ENCODE results near the gene SEPTIN11.

Gene SEPTIN11

GRCh38 chr4:76984127-76984526 is 34.6 kb downstream of the SEPTIN11 start:
- Histone ChIP-seq H3K4me3 (ENCODE audit: low read length) (no peak overlapping the region), H3K9me3 (ENCODE audit: control insufficient read depth, low read depth, low read length) (no peaks in the 10 kb centered on the region), H3K36me3 (ENCODE audit: control insufficient read depth, low read depth, low read length) (no peaks in the 10 kb centered on the region), H3K27ac (ENCODE audit: low read length) (no peak overlapping the region), H3K27me3 (ENCODE audit: control insufficient read depth, insufficient read depth, low read length) (no peaks in the 10 kb centered on the region), H3K4me1 (ENCODE audit: control insufficient read depth, low read depth, low read length) (peaks cover 44% of the 10 kb centered on the region), H3K9ac (ENCODE audit: low read length) (no peak overlapping the region)

GRCh38 chr4:76984788-76985211 is 35.2 kb downstream of the SEPTIN11 start:
- no peaks in the 10 kb centered on the region for H3K27me3 ChIP-seq (ENCODE audit: control insufficient read depth, insufficient read depth, low read length)
- H3K9ac ChIP-seq (ENCODE audit: low read length) = no peak overlapping the region
- H3K4me3 ChIP-seq (ENCODE audit: low read length) = no peak overlapping the region
- H3K9me3 ChIP-seq (ENCODE audit: control insufficient read depth, low read depth, low read length) = no peaks in the 10 kb centered on the region
- H3K4me1 ChIP-seq (ENCODE audit: control insufficient read depth, low read depth, low read length) = peaks cover 44% of the 10 kb centered on the region
- no peaks in the 10 kb centered on the region for H3K36me3 ChIP-seq (ENCODE audit: control insufficient read depth, low read depth, low read length)
- no peak overlapping the region for H3K27ac ChIP-seq (ENCODE audit: low read length)

DNA sequence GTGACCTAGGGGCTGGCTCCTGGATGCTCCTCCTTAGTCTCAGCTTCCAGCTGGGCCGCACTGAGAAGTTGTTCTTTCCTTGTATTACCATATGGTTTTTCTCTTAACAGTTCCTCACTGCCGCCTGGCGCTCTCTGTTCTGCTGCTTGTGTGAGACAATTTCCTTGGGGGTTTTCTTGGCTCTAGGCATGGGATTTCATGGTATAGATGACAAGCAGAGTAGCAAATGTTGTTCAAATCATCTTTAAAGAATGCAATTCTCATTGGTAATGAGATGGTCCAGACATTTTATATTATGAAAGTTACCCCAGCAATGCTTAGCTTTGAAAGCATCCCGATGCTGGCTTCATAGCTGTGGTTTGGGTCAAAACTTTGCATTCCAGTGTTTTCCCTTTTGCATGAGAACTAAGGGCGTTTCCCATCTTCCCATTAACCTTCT is 37.6 kb downstream of the SEPTIN11 start:
- Histone ChIP-seq H3K9me3 (ENCODE audit: control insufficient read depth, low read depth, low read length) (no peaks in the 10 kb centered on the region), H3K27me3 (ENCODE audit: control insufficient read depth, insufficient read depth, low read length) (no peaks in the 10 kb centered on the region), H3K4me3 (ENCODE audit: low read length) (no peak overlapping the region), H3K36me3 (ENCODE audit: control insufficient read depth, low read depth, low read length) (no peaks in the 10 kb centered on the region), H3K9ac (ENCODE audit: low read length) (no peak overlapping the region), H3K4me1 (ENCODE audit: control insufficient read depth, low read depth, low read length) (peaks cover 31% of the 10 kb centered on the region), H3K27ac (ENCODE audit: low read length) (no peak overlapping the region)

DNA sequence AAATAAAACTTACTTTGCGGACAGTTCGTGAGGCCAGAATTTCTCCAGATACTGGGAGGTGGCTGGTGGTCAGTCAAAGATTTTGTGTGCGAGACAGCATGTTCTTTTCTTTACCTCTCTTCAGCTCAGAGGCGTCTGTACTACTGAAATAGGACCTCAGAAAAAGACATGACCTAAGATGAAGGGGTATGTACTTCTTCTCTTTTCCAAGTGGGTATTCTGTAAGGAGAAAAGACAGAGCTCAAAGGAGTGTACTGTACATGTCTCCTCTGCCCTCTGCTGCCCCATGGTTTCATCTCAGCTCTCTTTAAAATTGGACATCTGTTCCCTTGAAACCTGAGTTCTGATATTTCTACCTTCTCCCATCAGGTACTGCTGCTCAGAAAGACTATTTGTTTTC is 38.1 kb downstream of the SEPTIN11 start:
- Histone ChIP-seq H3K9me3 (ENCODE audit: control insufficient read depth, low read depth, low read length) (no peaks in the 10 kb centered on the region), H3K27me3 (ENCODE audit: control insufficient read depth, insufficient read depth, low read length) (no peaks in the 10 kb centered on the region), H3K36me3 (ENCODE audit: control insufficient read depth, low read depth, low read length) (no peaks in the 10 kb centered on the region), H3K4me3 (ENCODE audit: low read length) (no peak overlapping the region), H3K27ac (ENCODE audit: low read length) (no peak overlapping the region), H3K4me1 (ENCODE audit: control insufficient read depth, low read depth, low read length) (peaks cover 31% of the 10 kb centered on the region), H3K9ac (ENCODE audit: low read length) (no peak overlapping the region)

DNA sequence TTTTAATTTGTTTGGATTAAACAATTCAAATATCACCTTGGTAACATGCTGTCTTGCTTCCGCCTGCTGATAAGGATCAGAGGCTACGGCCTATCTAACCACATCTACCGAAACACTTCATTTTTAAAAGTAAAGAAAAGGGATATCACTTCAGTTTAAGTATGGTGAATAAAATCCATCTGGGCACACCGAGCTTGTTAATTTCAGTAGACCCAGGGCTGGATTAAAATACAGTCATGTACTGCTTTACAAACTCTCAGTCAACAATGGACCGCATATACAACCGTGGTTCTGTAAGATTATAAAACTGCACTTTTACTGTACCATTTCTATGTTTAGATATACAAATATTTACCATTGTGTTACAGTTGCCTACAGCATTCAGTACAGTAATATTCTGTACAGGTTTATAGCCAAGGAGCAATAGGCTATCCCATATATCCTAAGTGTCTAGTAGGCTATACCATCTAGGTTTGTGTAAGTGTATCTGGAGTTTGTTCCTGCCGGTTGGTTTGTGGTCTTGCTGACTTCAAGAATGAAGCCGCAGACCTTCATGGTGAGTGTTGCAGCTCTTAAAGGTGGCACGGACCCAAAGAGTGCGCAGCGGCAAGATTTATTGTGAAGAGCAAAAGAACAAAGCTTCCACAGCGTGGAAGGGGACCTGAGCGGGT is 40.0 kb downstream of the SEPTIN11 start:
- H3K9ac ChIP-seq (ENCODE audit: low read length) = no peak overlapping the region
- peaks cover 27% of the 10 kb centered on the region for H3K4me1 ChIP-seq (ENCODE audit: control insufficient read depth, low read depth, low read length)
- no peak overlapping the region for H3K27ac ChIP-seq (ENCODE audit: low read length)
- H3K4me3 ChIP-seq (ENCODE audit: low read length) = no peak overlapping the region
- no peaks in the 10 kb centered on the region for H3K27me3 ChIP-seq (ENCODE audit: control insufficient read depth, insufficient read depth, low read length)
- H3K9me3 ChIP-seq (ENCODE audit: control insufficient read depth, low read depth, low read length) = no peaks in the 10 kb centered on the region
- no peaks in the 10 kb centered on the region for H3K36me3 ChIP-seq (ENCODE audit: control insufficient read depth, low read depth, low read length)

DNA sequence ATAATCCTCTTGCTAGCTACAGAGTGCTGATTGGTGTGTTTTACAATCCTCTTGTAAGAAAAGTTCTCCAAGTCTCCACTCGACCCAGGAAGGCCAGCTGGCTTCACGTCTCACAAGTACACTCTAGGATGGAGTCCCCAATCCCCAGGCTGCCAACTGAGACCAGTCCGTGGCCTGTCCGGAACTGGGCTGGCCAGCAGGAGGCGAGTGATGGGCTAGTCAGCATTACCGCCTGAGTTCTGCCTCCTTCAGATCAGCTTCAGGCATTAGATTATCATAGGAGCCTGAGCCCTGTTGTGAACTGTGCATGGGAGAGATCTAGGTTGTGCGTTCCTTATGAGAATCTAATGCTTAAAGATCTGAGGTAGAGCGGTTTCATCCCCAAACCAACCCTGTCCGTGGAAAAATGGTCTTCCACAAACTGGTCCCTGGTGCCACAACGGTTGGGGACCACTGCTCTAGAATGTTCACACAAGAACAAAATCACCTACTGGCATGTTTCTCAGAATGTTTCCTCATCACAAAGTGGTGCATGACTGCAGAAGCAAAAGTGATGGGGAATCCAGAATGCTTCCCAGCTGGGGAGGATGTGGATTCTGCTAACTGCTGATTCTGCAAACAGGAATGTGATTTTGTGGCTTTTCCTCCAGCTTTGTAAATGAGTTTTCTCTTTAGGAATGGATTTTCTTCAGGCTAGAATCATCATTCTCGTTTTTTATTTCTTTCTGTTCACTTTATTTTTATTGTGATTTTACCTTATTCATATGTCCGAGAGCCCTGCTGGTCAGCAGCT is 40.9 kb downstream of the SEPTIN11 start:
- H3K36me3 ChIP-seq (ENCODE audit: control insufficient read depth, low read depth, low read length) = no peaks in the 10 kb centered on the region
- H3K4me1 ChIP-seq (ENCODE audit: control insufficient read depth, low read depth, low read length) = peaks cover 20% of the 10 kb centered on the region
- H3K9me3 ChIP-seq (ENCODE audit: control insufficient read depth, low read depth, low read length) = no peaks in the 10 kb centered on the region
- H3K4me3 ChIP-seq (ENCODE audit: low read length) = no peak overlapping the region
- H3K27me3 ChIP-seq (ENCODE audit: control insufficient read depth, insufficient read depth, low read length) = no peaks in the 10 kb centered on the region
- no peak overlapping the region for H3K9ac ChIP-seq (ENCODE audit: low read length)
- no peak overlapping the region for H3K27ac ChIP-seq (ENCODE audit: low read length)

DNA sequence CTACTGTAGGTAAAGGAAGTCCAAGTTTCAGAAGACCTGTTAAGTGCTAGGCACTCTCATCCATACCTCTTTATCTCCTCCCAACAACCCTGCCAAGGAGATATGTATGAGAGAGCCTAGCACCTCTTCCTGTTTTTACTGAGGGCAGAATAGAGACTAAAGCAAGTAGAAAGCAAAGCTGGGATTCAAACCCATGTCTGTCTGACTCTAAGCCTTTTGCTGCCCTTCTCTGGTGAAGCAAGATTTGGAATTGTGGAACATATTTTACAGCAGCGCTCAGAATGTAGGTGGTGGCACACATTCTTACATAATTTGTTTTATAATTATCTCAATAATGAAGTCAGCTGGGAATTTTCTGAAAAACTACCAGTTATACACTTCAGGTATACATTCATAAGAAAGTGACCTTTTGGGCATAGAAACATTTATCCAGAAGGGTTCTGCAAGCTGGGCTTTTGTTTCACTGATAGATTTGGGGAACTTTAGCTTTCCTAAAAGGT is 41.7 kb downstream of the SEPTIN11 start:
- H3K9me3 ChIP-seq (ENCODE audit: control insufficient read depth, low read depth, low read length) = no peaks in the 10 kb centered on the region
- no peaks in the 10 kb centered on the region for H3K27me3 ChIP-seq (ENCODE audit: control insufficient read depth, insufficient read depth, low read length)
- no peaks in the 10 kb centered on the region for H3K36me3 ChIP-seq (ENCODE audit: control insufficient read depth, low read depth, low read length)
- H3K4me1 ChIP-seq (ENCODE audit: control insufficient read depth, low read depth, low read length) = peaks cover 20% of the 10 kb centered on the region
- H3K4me3 ChIP-seq (ENCODE audit: low read length) = no peak overlapping the region
- no peak overlapping the region for H3K9ac ChIP-seq (ENCODE audit: low read length)
- no peak overlapping the region for H3K27ac ChIP-seq (ENCODE audit: low read length)

DNA sequence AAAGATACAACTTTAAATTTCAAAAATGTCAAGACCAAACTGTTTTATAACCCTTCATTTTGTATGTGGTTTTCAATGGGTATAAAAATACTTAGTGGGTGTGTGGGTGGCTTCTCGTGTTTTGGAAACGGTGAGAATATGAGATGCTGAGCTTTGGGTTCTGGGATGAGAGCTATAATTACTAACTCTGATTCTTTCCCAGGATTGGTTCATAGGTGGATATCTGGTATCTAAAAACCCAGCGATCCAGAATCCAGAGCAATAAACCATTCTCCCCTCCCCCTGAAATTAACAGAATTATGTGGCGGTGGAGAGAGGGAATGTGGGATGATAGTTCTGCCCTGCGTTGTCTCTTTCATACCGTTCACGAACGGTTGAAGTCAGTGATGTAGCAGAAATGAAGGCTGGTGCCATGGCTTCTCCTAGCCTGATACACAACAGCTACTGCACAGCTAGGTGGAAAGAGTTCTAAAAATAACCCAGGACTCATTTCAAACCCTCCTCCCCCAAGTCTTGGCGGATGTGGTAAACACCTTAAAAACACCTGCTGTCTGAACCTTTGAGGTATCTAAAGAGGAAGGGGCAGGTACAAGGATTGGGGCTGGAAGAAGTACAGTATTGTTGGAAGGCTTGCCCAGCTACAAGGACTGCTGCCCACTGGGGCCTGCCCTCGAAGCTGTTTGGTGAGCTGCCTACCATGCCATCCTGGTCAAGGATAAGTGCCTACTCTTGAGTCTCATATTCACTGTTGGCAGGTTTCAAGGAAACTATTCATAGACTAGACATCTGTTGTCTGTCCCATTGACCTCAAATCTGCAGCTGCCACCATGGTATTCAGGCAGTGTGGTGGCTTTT is 44.5 kb downstream of the SEPTIN11 start:
- H3K4me3 ChIP-seq (ENCODE audit: low read length) = no peak overlapping the region
- no peak overlapping the region for H3K9ac ChIP-seq (ENCODE audit: low read length)
- H3K9me3 ChIP-seq (ENCODE audit: control insufficient read depth, low read depth, low read length) = no peaks in the 10 kb centered on the region
- no peak overlapping the region for H3K27ac ChIP-seq (ENCODE audit: low read length)
- peaks cover 27% of the 10 kb centered on the region for H3K4me1 ChIP-seq (ENCODE audit: control insufficient read depth, low read depth, low read length)
- H3K27me3 ChIP-seq (ENCODE audit: control insufficient read depth, insufficient read depth, low read length) = no peaks in the 10 kb centered on the region
- H3K36me3 ChIP-seq (ENCODE audit: control insufficient read depth, low read depth, low read length) = peaks cover 3% of the 10 kb centered on the region

DNA sequence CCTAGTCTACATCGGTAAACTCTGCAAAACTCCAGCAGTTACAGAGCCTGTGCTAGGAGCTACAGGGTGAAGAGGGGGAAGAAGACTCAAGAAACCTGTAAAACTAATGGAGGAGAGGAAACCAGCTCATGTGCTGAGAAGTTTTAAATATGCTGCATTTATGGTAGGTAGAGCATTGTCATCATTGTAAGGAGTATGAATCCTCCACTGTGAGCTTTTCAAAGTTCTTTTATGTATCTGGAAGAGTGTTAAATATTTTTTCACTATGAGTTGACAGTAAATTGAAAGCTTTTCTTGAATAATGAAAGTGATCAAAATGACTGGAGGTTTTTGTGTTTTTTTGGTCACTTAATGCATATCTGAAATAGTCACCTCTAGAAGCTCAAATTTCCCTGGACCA is 46.2 kb downstream of the SEPTIN11 start:
- Histone ChIP-seq H3K27me3 (ENCODE audit: control insufficient read depth, insufficient read depth, low read length) (no peaks in the 10 kb centered on the region), H3K36me3 (ENCODE audit: control insufficient read depth, low read depth, low read length) (peaks cover 3% of the 10 kb centered on the region), H3K27ac (ENCODE audit: low read length) (no peak overlapping the region), H3K4me1 (ENCODE audit: control insufficient read depth, low read depth, low read length) (peaks cover 31% of the 10 kb centered on the region), H3K9ac (ENCODE audit: low read length) (no peak overlapping the region), H3K9me3 (ENCODE audit: control insufficient read depth, low read depth, low read length) (no peaks in the 10 kb centered on the region), H3K4me3 (ENCODE audit: low read length) (no peak overlapping the region)

GRCh38 chr4:76996445-76996844 is 46.9 kb downstream of the SEPTIN11 start:
- no peaks in the 10 kb centered on the region for H3K27me3 ChIP-seq (ENCODE audit: control insufficient read depth, insufficient read depth, low read length)
- H3K9ac ChIP-seq (ENCODE audit: low read length) = no peak overlapping the region
- no peak overlapping the region for H3K27ac ChIP-seq (ENCODE audit: low read length)
- H3K36me3 ChIP-seq (ENCODE audit: control insufficient read depth, low read depth, low read length) = peaks cover 3% of the 10 kb centered on the region
- peaks cover 31% of the 10 kb centered on the region for H3K4me1 ChIP-seq (ENCODE audit: control insufficient read depth, low read depth, low read length)
- no peak overlapping the region for H3K4me3 ChIP-seq (ENCODE audit: low read length)
- H3K9me3 ChIP-seq (ENCODE audit: control insufficient read depth, low read depth, low read length) = no peaks in the 10 kb centered on the region

DNA sequence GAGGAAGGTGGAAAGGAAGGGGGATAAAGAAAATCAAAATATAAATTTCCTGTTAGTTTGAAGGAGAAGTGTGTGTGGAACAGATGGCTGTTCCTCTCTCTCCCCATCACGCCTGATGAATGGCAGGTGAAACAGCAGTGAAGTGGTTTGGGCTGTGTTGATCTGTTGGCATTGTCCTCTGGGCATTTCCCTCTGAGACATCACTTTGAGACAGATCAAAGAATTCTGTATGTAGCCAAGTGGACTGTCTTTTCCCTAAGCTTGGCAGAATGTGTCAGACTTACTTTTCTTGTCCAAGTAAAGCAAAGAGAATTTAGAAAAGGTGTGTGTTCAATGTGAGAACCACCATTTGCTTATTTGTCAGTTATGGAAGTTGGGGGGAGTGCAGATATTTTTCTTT is 47.5 kb downstream of the SEPTIN11 start:
- H3K36me3 ChIP-seq (ENCODE audit: control insufficient read depth, low read depth, low read length) = peaks cover 3% of the 10 kb centered on the region
- no peak overlapping the region for H3K27ac ChIP-seq (ENCODE audit: low read length)

More for the DNA sequence above, 47.5 kb downstream of the SEPTIN11 start:
- Histone ChIP-seq H3K4me1 (ENCODE audit: control insufficient read depth, low read depth, low read length) (peaks cover 38% of the 10 kb centered on the region), H3K9ac (ENCODE audit: low read length) (no peak overlapping the region), H3K9me3 (ENCODE audit: control insufficient read depth, low read depth, low read length) (no peaks in the 10 kb centered on the region), H3K4me3 (ENCODE audit: low read length) (no peak overlapping the region), H3K27me3 (ENCODE audit: control insufficient read depth, insufficient read depth, low read length) (no peaks in the 10 kb centered on the region)

All from iPS-18a (cell line).